ENCODE data around the gene DDX11.
A peak's percentile ranks its signal among the peaks of the same experiment; 100 is the strongest.
"Not testable (repeated sequence)": the region's sequence is repeated elsewhere in the genome, so short reads cannot be mapped to it uniquely, and the experiment has no call there.

DNA sequence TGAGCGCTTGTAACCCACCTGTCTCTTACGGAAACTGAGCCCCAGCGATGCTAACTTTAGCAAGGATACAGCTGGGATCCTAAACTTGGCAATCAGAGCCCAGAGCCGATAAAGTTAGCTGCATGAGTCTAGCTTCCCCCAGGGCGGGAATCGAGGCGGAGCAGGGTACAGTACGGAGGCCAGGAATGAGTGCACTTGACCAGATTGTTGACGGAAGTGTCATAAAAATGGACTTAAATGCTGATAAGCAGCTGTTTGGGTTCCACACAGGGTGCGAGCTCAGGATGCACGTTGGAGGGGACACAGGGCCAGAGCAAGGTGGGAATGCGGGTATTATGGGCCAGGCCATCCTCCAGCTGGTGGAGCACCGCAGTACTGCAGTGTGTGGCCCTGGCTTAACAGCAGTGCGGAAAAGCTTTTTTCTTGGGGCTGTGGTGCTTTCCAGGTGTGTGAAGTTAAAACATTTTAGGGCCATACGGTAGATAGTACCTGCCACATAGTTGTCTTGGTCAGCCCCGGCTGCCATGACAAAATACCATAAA lies 744 bp downstream of the DDX11 start:
- TF ChIP-seq, protein P1, sequence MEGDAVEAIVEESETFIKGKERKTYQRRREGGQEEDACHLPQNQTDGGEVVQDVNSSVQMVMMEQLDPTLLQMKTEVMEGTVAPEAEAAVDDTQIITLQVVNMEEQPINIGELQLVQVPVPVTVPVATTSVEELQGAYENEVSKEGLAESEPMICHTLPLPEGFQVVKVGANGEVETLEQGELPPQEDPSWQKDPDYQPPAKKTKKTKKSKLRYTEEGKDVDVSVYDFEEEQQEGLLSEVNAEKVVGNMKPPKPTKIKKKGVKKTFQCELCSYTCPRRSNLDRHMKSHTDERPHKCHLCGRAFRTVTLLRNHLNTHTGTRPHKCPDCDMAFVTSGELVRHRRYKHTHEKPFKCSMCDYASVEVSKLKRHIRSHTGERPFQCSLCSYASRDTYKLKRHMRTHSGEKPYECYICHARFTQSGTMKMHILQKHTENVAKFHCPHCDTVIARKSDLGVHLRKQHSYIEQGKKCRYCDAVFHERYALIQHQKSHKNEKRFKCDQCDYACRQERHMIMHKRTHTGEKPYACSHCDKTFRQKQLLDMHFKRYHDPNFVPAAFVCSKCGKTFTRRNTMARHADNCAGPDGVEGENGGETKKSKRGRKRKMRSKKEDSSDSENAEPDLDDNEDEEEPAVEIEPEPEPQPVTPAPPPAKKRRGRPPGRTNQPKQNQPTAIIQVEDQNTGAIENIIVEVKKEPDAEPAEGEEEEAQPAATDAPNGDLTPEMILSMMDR (IDR thresholded peaks at IDR 0.05; ENCODE audit: low read length), result peak; percentile 37; the same call in 1 of the 2 replicates
- not testable (repeated sequence) for TF ChIP-seq EZH2 (IDR thresholded peaks at IDR 0.05; ENCODE audit: borderline replicate concordance, low read length)

All from OCI-LY1 (cell line).